Activated CD4-positive, alpha-beta T cell treated with anti-CD3 and anti-CD28 coated beads for 1 hour (primary cell): Measurements from ENCODE around the gene AMPD3.
"Not testable (repeated sequence)": the region's sequence is repeated elsewhere in the genome, so short reads cannot be mapped to it uniquely, and the experiment has no call there.

Source experiments
- DNase-seq: peaks from one replicate; pipeline ENCODE4 v3.0.0-alpha.2; 2020

AMPD3 gene

GRCh38 chr11:10454878-10455631, at the start of gene AMPD3:
TSS of gene AMPD3 (plus strand) at chr11:10455264. CDS start at chr11:10461520, 6,256 bp downstream.
- no peak for DNase-seq

DNA sequence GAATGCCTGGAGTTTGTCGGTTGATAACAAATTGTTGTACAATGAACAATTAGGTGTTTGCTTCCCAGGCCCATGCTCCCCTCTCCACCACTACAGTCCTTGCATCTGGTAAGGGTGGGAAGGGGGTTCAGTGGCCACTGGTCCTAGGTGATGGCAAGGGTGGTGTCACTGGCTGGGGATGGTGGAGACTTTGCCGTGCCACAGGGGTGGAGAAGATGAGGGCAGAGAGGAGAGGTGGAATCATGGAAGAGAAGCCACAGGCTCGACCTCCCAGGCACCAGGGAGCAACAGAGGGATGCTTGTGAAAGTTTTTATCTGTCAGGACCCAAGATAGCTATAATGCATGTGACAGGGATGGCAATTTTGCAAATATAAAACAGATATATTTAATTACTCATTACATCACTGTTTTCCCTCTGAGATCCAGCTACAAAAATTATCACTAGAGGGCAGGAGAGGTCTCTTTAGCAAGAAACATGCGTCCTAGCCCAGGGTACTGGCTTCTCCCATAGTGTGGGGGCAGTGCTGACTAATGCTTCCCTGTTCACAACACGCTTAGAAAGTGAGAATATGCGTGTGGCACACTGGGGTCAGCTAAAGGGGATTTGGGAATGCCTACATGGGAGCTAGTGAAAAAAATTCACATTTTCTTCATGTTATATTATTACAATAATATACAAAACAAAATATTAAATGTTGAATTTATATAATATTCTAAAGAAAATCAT, 49.0 kb upstream of the AMPD3 start:
- DNase-seq, result peak; percentile 30

DNA sequence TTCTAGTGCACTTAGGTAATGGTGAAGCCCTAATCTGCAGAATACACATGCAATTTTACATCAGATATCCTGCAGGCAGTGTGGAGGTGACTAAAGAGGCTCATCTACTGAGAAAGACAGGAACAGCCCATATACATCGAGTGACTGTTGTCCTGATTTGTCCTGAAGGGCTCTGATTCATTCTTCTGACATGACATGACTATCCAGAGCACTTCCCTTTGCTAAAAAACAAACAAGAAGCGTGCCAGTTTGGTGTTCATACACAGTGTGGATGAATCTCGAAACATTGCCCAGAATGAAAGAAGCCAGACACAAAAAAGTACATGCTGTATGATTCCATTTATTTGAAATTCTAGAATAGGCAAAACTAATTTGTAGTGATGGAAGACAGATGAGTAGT, 48.0 kb upstream of the AMPD3 start:
- DNase-seq, result no peak

GRCh38 chr11:10407749-10408685, 47.0 kb upstream of the AMPD3 start:
- no peak for DNase-seq

DNA sequence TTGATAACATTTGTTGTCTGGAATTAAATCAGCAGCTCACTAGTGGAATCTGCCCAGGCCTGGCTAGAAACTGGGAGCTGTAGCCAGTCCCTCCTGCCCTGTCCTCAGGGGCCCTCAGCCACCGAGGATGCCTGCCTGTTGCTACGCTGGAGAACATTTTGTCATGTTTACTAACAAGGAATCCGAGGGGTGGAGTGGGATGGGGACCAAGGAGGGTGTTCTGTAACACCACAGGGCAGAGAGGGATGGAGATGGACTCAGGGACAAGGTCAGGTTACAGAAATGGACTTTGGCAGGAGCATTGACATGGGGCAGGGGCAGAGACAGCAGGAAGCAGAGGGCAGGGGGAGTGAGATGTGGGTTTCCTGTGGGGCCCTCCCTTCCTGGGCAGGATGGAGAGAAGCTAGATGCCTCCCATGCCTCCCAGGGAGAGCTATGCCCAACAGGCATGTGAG, 45.8 kb upstream of the AMPD3 start:
- DNase-seq, result no peak

DNA sequence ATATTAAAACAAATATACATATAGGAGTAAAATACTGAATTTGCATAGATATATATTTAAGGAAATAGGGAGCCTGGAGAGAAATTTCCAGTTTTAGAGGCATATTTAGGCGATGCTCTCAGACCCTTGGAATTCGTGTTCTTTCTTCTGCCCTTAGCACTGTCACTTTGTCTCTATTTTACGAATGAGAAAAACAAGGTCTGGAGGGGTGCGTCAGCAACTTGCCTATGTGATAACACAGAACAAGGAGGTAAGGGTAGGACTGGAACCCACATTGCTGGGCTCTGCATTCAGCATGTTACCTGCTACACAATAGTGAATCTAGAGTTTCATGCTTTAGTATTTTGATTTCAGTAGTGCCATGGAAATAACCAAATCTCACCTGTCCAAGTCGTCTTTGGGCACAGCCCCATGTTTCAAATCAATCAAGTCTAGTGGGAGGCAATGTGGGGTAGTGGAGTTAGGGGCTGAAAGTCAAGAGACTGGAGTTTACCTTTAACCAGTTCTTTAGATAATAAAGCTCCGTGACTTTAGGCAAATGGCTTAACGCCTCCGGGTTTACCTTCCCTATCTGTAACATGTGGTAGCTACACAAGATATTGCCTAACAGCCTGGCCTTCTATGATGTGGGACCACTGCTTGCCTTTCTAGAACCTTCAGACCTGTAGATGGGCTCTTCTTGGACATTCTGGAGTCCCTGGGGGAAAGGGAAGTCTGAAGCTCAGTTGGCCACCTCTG, 44.8 kb upstream of the AMPD3 start:
- no peak for DNase-seq

DNA sequence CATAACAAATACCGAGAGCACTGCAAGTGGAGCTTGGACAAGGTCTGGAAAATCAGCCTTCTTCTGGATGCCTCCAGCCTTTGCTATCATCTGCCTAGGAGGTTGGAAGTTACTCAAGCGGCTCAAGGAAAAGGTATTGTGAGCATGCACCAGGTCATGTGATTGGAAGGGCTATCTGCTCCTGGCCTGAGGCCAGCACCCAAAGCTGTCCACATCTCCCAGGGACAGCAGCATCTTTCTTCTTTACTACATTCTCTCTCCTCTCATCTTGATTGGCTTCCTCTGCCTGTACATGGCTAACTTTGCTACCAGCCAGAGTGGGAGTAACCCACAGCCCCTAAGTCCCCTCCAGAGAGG, 44.2 kb upstream of the AMPD3 start:
- DNase-seq, result no peak

GRCh38 chr11:10412266-10412665, 42.8 kb upstream of the AMPD3 start:
- DNase-seq, result no peak

GRCh38 chr11:10413268-10413667, 41.8 kb upstream of the AMPD3 start:
- no peak for DNase-seq

DNA sequence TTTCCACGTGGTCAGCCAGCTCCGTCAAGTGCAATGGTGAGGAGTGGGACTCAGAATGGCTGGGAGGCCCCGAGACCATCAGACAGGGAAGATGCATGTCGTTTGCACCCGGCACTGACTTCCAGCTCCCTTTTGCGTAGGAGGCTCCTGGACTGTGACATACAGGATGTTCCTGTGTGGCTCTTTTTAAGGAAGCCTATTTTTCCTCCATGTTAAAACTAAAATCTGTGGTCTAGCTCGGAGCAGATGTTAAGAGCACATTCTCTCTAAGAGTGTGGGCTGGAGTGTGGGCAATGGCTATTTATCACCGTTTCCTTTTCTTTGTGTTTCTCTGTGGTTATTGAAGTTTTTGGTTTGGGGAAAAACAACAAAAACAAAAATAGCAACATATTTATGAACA, 40.9 kb upstream of the AMPD3 start:
- no peak for DNase-seq

GRCh38 chr11:10414659-10415058, 40.4 kb upstream of the AMPD3 start:
- DNase-seq, result no peak

- DNase-seq, result no peak
Measured at GRCh38 chr11:10415817-10416392, 39.2 kb upstream of the AMPD3 start.

- DNase-seq, result no peak
Measured at GRCh38 chr11:10418259-10418949, 36.7 kb upstream of the AMPD3 start.

DNA sequence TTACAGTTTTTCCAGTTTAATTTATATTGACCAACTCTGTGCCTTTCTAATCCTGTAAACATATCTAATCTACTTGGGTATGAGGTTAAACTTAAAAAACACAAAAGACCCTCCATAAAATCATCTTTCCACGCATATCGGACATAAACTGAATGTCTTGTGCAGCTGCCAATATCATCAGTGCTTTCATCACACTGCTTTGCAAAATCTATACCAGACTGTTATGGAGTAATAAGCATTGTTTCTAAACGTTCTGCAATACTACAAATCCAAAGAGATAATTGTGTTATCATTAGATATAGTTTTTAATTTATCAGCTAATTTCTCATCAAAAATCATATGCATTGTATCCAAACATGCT, 36.1 kb upstream of the AMPD3 start:
- DNase-seq, result no peak

DNA sequence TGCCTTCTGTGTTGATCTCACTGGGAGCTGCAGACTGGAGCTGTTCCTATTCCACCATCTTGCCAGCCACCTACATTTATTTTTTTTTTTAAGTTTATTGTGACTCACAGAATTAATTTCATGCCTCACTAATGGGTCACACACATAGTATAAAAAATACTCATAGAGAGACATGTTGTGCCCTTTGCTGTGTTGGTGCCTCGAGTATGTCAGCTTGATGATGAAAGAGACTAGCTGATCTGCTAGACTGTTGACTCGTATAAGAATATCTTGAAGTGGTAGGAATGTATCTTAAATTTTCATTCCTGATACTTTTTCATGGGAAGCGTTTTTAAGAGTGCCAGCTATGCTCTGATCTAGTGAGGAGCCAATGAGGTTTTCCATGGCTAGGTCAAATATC, 28.6 kb upstream of the AMPD3 start:
- DNase-seq, result no peak

DNA sequence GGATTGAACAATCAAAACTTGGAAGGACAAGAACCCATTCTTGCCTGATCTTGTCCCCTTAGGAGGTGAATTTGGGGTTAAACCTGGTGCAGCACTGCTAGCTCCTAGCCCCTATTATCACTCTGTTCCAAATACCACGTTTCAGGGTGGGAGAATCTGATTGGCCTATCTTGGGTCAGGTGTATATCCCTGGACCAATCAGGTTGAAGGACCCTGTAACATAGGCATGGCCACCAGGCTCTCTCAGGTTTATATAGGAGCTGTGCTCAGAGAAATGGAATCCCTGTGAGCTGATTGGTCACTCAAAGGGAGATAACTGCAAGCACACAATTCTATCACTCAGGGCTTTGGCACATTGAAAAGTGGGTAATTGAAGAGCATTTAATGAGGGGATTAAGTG, 26.6 kb upstream of the AMPD3 start:
- no peak for DNase-seq

DNA sequence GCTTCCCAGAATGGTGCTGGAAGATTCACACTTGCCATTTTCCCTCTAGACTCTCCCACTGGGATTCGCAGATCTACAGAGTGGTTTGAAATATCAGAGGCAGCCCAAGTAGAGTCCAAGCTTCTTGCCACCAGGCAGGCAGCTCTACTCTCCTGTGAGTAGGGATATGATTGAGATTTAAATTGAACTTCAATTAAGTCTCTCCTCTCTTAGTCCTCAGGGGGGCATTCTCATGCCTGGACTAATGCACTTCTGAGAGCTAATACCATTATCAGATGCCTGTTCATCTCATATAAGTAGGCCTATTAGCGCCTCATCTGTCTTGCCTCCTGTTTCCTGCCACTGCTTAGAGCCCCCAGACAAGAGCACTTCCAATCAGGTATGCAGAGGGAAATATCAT, 25.5 kb upstream of the AMPD3 start:
- DNase-seq, result no peak

GRCh38 chr11:10432493-10432892, 22.6 kb upstream of the AMPD3 start:
- no peak for DNase-seq

GRCh38 chr11:10432971-10433370, 22.1 kb upstream of the AMPD3 start:
- DNase-seq, result no peak

DNA sequence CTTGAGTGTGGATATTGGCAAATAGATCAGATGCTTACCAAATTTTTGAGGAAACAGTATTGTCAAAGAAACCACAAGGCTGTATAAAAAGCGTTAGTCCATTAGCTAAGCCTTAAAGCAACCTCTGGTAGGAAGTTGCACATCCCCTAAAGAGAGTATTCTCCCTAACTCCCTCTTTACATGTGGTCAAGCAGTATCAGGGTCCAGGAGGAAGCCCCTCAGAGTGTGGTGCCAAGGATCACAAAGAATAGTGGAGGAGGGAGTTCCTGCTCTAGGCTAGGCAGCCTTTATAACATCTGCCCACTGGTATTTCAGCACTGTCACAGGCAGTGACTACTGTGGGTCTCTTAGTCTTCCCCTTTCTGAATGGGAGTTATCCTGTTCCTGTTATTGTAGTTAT, 18.8 kb upstream of the AMPD3 start:
- no peak for DNase-seq

GRCh38 chr11:10436683-10437082, 18.4 kb upstream of the AMPD3 start:
- DNase-seq, result not testable (repeated sequence)

DNA sequence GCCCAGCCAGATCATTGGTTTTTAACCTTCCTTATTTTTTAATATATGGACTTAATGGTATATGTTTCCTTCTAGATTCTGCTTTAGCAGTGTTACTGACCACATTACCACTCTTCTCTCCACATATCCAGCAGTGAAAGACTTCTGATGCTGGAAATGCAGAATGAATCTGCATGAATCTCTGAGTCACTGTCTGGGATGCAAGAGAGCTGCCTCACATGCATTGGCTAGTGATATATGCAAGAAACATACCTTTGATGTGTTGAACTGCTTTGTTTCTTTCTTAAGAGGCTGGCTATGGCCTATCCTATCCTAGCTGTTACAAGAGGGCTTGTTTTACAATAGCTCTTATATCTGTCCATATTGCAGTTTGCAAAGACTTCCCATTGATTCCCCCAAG, 16.6 kb upstream of the AMPD3 start:
- no peak for DNase-seq
